SW480 (cell line): Measurements from ENCODE around the gene C2orf92.
"Not testable (repeated sequence)": the region's sequence is repeated elsewhere in the genome, so short reads cannot be mapped to it uniquely, and the experiment has no call there.

Source experiments
- DNase-seq: peaks from one replicate; pipeline ENCODE4 v3.0.0-alpha.2; 2016; ENCODE audit warnings: low spot score

C2orf92 gene

DNA sequence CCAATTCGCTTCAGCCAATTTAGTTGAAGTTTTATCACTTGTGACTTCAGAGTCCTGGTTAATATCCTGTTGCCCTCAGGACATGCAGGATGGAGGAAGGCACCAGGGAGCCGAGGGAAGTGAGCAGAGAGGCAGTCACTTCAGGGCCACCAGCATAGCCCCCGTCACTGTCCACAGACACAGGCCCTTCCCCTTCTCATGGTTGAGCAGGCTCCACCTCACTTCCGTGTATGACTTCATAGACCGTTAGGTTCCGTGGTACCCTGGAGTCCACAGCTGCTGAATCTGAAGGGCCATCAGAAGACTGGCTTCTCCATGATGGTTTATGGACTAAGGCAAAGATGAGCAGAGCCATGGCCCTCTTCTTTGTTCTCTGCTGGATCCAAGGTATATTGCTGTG lies at the start of gene C2orf92:
TSS of gene C2orf92 (plus strand) at position 266 of the 400 bp plus-strand sequence. CDS start at position 342, 76 bp downstream.
- DNase-seq: no peak

DNA sequence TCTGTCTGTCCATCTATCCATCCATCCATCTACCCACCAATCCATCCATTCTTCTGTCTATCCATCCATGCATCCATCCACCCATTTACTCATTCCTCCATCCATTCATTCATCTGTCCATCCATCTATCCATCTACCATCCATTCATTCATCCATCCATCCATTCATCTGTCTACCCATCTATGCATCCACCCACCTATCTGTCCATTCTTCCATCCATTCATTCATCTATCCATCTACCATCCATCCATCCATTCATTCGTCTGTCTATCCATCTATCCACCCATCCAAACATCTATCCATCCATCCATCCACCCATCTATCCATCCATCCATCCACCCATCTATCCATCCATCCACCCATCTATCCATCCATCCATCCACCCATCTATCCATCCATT lies 49.0 kb upstream of the C2orf92 start:
- not testable (repeated sequence) for DNase-seq

DNA sequence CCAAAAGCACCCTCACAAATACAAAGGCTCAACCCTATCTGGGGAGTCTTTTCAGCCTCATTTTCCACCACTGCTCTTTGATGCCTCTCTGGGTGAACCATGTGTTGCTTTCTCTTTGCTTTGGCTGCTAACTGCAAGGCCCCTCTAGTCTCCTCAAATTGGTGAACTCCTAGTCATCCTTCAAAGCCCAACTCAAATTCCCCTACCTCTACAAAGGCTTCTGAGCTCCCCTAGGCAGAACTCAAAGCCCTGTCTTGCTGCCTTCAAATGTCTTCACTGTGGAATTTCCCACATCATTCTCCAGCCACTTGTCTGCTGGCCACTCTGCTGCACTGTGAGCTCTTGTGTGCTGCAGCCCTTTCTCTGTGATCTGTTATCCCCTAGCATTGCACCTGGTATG lies 46.5 kb upstream of the C2orf92 start:
- DNase-seq: not testable (repeated sequence)

DNA sequence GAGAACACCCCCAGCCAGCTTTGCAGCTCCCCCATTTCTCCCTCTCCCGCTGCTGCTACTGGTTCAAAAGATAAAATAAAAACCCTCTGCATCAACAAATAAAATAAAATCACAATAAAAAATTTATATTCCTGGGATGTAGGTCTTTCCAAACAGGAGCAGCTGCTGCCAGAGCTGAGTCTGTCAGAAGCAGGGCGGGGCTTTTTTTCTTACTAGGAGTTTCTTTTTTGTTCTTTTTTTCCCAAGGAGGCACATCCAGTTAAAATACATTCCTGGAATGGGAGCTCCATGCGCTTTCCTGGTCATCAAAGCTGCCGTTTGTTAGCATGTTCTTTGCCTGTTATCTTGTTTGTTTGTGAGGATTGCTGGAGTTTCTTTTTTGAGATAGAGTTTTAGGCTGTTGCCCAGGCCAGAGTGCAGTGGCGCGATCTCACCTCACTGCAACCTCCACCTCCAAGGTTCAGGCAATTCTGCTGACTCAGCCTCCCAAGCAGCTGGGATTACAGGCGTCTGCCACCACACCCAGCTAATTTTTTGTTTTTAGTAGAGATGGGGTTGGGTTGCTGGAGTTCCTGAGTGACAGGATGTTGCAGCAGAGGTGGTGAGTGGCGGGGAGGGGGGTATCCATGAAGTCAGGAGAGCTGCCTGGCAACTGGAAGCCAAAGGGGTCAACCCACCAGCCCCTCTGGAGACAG lies 44.0 kb upstream of the C2orf92 start:
- not testable (repeated sequence) for DNase-seq

DNA sequence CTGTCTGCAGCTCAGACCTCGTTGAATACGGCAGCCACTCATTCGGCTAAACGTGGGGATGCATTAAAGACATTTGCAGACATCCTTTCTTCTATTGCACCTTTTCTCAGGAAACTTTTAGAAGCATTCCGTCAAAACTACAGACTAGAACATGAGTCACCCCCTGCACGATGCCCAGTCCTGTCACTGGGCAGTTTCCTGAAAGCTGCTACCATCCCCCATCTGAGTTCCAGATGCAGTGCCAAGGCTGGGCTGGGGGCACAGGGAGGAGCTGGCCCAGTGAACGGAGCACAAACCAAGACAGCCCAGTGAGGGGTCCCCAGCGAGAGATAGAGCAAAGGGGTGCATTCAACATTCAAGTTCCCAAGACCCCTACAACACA lies 43.5 kb upstream of the C2orf92 start:
- DNase-seq: not testable (repeated sequence)

DNA sequence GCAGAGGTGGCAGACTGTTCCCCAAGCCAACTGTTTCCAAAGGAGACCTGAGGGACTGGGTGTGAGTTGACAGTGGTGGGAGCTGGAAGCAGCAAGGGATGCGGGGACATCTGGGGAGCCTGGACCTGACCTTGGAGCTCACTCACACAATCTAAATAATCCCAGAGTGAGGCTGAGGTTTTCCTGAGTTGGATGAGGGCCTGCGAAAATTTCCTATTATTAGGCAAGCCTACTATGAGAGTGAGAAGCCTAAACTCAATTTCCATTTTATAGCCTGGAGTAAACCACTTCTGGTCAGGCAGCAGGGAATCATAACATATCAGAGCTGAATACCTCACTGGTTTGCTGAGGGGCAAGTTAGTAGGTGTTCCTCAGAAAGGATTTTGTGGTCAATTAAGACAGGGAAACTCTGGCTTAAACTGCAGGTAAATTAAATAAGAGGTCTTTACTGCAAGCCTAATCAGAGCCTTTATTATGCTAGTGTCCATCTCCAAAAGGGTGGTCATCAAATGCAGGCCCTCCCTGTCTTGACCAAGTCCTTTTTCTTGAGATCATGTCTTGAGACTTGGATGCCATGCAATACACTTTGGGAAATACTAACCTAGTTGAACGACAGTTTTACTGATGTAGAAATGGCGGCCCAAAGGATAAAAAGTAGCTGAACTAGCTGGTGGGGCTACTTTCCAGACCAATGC lies 25.3 kb upstream of the C2orf92 start:
- no peak for DNase-seq

DNA sequence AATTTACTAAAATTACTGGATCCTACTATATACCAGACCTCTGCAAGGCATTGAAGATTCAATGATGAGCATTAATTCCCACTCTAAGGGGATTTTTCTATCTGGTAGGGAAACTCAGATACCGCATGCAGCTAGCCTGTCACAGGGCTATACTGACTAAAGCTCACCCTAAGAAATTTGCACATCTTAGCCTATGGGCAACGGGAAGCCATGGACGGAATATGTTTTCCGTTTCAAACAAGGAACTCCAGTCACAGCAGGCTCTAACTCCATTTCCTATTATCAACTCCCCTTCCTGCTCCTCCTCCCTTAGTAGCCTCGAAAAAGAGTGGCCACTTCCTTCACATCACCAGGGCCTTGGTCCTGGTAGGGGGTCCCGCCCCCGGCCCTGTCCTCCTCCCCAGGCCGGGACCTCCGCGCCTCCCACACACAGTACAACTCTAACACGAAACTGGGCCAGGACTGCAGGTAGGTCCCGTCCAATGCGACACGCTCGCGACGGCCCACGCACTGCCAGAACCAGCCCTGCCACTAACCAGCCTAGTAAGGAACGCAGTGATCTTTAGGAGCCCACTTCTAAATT lies 24.3 kb upstream of the C2orf92 start:
- DNase-seq: peak; percentile 40

DNA sequence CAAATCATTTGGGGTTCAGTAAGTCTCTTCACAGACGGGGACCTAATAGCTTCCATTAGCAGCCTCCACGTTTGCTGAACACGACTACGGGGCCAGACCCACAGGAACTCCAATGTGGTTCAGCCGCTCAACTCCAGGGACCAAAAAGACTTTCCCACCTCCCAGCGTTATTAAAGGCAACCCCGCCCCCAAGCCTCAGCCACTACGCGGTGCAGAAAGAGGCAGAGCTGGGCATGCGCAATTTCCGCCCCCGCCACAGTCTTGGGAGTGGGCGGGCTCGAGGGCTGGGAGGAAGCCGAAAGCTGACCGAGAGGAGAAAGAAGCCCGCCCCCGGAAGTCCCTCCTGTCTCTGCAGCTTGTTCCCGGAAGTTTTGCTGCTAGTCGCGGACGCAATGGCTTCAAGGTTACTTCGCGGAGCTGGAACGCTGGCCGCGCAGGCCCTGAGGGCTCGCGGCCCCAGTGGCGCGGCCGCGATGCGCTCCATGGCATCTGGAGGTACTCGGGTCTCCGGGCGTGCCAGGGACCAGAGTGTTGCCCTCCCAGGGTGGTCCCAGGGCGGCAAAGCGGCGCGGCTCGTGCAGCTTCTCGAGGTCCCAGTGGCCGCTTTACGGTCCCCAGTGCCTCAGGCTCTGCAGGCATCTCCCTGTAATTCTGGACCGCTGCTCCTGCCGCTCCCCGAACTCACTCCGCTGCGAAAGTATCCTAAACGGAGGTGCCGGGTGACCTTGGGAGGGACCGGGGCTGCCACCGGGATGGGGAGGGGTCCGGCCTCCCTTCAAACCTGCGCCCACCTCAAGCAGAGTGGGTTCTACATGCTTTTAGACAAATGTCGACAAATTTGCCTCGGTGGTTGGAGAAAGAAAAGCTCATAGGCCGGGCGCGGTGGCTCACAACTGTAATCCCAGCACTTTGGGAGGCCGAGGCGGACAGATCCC lies 23.6 kb upstream of the C2orf92 start, which contains the start of gene COX5B:
TSS of gene COX5B (plus strand) at position 368 of the 935 bp plus-strand sequence. CDS start at position 393, 25 bp downstream.
- peak; percentile 99 for DNase-seq

DNA sequence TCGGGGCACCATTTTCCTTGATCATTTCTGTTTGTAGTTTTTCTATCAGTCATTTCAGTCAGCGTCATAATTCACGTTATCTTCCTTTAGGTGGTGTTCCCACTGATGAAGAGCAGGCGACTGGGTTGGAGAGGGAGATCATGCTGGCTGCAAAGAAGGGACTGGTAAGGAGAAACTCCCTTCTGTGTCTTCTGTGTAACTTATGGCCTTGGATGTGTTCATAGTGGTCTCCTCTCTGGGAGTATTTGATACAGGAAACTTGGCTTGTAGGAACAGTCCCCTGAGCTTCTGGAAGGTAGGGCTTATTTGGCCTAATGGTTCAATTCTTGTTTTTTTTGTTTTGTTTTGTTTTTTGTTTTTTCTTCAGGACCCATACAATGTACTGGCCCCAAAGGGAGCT lies 22.5 kb upstream of the C2orf92 start:
- DNase-seq: no peak

DNA sequence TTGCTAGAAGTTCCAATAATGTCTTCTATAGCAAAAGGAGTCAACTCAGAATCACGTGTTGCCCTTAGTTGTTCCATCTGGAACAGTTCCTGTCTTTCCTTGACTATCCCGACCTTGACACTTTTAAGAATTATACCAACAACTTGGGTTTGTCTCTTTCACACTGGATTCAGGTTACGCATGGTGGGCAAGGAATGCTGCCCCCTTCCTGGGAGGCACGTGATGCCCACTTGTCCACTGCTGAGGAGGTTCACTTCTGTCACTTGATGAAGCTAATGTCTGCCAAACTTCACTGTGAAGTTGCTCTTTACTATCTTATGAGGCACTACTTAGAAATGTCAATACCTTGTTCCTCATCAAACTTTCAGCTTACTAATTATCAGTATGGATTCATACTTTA lies 18.4 kb upstream of the C2orf92 start:
- no peak for DNase-seq

DNA sequence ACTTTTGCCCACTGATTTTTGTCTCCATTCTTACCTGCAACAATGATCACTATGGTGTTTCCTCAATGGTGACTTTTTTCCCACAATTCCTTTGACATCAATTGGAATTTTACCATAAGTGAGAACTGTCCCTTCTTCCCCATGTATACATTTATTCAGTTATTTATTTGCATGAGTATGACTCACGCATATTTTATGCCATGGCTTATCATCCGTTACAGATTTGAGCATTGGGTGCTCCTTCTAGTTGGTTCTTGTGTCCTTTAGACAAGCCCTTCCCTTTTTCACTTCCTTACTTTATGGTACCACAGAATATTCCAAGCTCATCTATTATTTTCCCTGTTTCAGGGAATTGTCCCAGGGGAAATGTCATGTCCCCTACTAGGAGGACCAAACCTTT lies 16.0 kb upstream of the C2orf92 start:
- DNase-seq: no peak

DNA sequence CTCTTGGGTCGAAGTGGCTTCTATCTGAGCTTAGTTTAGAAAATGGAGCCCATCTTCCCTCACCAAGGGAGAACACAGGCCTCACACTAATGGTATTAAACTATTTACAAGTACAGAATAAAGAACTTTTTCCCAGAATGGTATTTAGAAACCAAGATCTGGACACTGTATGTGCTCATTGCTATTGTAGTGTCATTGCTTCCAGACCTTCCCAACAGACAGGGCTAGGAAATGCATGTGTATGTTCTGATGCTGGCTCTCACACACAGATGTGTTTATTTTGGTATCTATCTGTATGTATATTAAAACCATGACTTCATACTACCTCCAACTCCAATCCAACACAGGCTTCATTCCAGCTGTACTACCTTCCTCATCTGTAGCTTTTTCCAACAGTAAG lies 15.6 kb upstream of the C2orf92 start:
- no peak for DNase-seq

DNA sequence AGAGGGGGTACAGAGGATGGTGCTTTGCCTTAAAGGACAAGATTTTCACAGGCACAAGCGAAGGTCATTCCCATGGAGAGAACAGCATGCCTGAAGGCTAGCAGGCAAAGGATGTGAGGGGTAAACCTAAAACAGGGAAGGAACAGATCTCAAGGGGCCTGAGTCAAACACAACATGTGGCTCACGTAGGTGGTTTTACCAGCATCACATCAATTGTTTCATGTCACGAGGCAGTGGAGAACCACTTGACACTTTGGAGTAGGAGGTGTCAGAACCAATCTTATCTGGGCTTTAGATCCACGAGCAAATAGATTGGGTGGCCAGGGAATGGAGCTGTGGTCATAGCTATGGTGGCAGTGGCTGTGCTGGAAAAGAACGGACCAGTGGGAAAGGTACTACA lies 15.2 kb upstream of the C2orf92 start:
- DNase-seq: no peak

DNA sequence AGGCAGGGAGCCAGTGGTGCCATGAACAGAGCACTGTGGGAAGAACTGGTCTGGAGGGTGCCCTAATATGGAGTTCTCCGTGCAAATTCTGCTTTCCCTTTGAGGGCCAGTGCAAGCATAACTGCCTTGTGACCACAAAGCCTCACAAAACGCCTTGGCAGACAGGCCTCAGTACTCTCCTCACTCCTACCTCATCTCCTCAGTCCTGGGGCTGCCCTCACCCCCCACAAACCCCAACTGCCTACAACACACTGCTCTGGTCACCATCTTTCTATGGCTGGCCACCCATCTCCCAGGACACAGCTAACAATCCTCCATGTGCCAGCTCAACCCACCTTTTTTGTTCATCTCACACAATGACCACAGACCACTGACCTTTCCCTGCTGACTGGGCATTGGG lies 14.7 kb upstream of the C2orf92 start:
- no peak for DNase-seq

DNA sequence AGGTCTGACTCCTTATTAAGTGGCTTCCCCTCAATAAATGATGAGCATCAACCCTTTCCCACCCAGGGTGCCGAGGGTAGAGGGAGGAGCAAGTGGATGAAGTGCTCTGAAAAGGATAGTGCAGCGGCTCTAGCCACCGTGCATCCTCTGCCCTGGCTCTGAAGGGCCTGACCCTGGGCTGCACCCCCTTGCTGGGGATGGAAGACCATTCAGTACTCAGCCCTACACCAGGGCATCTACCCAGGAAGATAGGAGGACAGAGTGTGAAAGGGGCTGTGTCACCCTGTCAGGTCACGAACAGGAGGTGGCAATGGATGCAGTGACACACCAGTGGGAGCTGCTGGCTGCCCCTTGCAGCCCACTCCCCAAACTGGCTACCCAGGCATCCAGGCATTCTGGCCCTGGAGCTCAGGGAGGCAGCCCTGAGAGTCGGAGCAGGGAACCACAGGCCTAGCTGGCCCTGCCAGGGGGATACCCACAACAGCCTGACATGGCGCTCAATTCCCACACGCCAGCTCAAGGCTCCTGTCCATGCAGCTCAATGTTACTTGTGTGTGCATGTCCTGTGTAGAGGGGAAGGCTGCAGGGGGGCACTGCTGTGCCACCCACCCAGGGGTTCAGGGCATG lies 13.3 kb upstream of the C2orf92 start:
- DNase-seq: no peak

DNA sequence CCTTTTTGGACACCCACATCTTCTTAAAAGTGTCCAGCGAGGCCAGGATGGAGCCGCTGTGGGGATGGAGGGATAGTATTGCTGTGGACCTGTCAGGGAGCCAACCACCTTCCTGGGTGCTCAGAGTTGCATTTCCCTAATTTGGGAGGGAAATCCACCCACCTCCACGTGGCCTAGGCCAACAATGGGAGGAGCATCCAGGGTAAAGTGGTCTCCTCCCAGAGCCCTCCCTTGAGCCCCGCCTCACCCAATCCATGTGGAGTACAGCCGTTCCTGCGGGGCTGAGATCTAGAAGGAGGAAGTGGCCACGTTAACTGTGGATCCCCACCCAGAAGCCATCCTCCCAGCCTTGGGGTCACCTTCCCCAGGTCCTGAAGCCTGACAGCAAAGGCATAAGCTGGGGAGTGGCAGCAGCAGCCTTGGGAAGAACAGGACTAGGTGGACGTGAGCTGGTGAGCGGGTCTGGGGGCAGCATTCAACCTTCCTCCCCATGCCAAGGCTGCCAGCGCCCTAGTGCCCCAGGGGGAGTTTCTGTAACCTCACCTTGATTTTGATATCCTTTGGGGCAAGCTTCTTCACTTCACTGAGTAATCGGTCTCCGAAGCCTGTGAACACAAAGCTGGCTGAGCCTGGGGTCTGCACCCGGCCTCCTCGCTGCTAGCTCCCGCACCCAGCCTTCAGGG lies 12.5 kb upstream of the C2orf92 start:
- no peak for DNase-seq

DNA sequence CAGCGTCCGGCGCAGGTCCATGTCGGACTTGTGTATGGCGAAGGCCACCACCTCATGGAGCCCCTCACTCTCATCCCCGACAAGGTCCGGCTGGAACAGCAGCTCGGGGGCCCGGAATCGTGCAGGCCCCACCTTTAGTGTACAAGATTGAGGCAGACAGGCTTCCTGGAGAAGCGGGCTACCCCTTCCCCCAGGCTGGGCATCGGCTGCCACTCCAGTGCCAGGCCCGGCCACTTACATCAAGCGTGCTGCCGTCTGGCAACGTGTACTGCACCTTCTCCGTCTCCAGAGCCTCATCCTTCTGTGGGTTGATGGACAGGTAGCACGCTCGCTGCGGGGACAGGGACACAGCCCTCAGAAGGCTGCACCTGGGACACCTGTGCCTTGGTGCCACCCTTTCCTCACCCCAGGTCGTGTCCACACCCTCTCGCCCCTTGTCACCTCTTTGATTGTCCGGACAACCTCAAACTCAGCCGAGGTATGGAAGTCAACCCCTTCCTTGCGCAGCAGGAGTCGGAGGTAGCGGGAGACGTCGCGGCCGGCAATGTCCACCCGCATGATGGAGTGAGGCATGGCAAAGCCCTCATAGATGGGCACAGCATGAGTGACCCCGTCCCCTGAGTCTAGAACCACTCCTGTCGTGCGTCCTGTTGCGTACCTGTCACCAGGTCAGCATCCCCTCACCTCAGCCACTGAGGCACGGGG lies 11.4 kb upstream of the C2orf92 start:
- DNase-seq: no peak

DNA sequence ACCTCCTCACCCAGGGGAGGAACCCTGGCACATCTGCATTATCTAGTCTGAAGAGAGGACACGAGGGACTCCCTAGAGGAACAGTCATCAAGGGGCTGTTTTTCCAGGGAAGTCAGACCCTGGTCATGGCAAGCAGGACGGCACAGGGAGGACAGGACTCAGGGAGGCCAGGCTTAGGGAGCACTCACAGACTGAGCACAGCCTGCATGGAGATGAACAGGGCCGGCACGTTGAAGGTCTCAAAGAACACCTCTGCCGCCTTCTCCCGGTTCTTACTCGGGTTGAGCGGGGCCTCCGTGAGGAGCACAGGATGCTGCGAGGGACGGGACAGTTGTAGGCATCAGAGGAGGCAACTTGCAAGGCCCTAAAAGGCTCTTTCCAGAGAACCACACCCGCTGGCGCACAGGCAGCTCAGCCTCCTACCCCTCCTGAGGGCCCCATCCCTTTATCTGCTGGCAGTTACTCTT lies 10.8 kb upstream of the C2orf92 start:
- no peak for DNase-seq

DNA sequence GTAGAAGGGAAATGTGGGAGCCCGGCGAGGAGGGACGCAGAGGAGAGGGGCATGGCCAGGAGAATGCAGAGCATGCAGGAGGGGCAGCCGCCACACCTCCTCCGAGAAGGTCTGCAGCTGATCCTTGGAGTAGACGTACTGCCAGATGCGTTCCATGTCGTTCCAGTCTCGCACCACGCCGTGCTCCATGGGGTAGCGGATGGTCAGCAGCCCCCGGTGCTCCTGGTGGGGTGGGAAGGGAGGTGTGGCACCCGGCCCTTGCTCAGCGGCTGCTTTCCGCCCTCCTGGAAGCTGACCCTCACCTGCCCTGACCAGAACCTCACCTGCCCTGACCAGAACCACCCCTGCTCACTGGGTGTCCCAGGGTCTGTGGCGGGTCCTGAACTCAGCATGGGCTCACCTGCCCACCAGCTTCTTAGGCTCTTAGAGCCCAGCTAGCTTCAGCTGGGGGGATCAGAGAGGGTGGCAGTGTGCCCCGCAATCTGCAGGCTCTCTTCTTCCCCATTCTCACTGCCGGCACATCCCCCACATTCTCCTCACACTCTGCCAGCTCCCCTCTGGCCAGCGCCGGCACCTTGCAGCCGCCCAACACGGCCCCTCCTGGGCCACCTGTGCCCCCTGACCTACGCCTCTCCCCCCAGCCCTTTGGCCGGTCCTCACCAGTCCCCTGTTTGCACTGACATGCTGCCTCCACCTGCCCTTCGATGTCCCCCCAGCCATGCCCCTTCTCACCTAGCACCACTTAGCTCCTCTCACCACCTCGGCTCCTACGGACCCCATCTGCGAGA lies 10.1 kb upstream of the C2orf92 start:
- DNase-seq: no peak
